Measurements from ENCODE around the gene FYB1.

FYB1 gene

DNA sequence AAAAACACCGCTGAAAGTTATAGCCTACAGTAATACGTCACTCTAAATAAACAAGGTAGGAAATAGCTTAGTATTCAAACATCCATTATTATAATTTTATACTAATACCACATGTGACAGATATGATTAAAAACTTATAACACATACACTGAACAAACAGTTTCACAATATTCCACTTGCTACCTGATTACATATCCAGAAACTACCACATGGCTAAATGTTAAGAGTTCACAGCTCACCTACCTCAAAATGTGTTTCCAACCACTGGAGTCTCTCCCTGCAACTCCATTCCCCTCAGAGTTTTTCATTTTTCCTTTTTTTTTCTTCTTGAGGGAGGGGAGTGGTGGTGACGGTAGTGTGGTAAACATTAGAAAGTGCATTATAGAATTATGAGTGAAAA, 157.3 kb downstream of the FYB1 start:
- no peak for DNase-seq
- Mint-ChIP-seq H3K4me3 (no peak overlapping the region), H3K9me3 (peaks cover 17% of the 10 kb centered on the region), H3K36me3 (ENCODE audit: low read depth) (peaks cover 23% of the 10 kb centered on the region), H3K27me3 (ENCODE audit: low read depth, poor library complexity) (no peaks in the 10 kb centered on the region), H3K4me1 (no peaks in the 10 kb centered on the region), H3K27ac (no peak overlapping the region)
- TF ChIP-seq, protein P1, sequence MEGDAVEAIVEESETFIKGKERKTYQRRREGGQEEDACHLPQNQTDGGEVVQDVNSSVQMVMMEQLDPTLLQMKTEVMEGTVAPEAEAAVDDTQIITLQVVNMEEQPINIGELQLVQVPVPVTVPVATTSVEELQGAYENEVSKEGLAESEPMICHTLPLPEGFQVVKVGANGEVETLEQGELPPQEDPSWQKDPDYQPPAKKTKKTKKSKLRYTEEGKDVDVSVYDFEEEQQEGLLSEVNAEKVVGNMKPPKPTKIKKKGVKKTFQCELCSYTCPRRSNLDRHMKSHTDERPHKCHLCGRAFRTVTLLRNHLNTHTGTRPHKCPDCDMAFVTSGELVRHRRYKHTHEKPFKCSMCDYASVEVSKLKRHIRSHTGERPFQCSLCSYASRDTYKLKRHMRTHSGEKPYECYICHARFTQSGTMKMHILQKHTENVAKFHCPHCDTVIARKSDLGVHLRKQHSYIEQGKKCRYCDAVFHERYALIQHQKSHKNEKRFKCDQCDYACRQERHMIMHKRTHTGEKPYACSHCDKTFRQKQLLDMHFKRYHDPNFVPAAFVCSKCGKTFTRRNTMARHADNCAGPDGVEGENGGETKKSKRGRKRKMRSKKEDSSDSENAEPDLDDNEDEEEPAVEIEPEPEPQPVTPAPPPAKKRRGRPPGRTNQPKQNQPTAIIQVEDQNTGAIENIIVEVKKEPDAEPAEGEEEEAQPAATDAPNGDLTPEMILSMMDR (IDR thresholded peaks at IDR 0.05): no peak

DNA sequence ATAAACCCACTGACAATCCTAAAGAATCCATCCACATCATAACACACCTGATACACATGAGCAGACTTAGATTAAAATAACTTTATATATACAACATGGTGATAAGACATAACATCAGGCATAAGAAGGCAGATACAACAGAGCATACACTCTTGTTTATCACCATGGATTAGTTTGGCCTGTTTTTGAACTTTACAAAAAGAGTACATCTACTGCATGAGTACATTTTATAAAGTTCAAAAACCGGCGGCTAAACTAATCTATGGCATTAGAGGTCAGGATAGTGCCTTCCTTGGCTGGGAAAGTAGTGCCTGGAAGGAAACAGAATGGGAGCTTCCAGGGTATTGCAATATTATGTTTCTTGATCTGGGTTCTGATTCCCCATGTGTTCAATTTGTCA, 160.3 kb downstream of the FYB1 start:
- H3K4me1 Mint-ChIP-seq: no peaks in the 10 kb centered on the region
- no peak overlapping the region for H3K27ac Mint-ChIP-seq
- no peak for DNase-seq
- no peaks in the 10 kb centered on the region for H3K9me3 Mint-ChIP-seq
- H3K4me3 Mint-ChIP-seq: no peak overlapping the region
- no peaks in the 10 kb centered on the region for H3K27me3 Mint-ChIP-seq (ENCODE audit: low read depth, poor library complexity)
- no peaks in the 10 kb centered on the region for H3K36me3 Mint-ChIP-seq (ENCODE audit: low read depth)
- TF ChIP-seq, protein P1 (IDR thresholded peaks at IDR 0.05): no peak

DNA sequence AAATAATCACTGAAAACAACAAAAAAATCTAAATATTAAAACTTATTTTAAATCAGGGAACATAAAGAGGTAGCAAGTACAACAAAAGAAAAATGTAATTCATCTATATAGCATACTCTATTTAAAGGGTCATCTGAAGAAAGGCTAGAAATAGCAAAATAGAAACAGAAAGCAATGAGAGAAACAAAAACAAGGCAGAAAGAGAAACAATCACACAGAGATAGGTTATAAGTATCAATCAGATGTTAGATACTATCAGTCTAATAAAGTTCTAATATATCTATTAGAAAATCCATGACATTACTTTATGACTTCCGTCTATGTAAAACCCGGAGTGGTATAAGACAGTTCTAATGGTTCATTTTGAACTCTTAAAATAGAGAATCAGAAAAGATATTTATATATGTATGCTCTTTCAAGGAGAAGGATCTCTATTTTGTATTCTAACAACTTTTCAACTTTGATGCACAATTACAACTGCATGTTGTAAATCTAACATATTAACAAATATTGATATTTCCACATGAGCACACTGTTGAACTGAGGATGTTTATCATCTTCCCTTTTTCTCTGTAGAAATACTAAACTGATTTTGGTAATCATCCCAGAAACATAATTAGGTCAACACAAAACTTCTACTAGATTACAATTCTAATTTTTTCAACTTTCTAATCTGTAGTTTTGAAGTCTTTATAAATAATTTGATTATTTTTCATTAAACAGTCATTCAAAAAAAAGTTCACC, 161.0 kb downstream of the FYB1 start:
- H3K4me1 Mint-ChIP-seq: no peaks in the 10 kb centered on the region
- no peak overlapping the region for H3K27ac Mint-ChIP-seq
- no peak for DNase-seq
- TF ChIP-seq, protein P1 (IDR thresholded peaks at IDR 0.05): no peak
- no peaks in the 10 kb centered on the region for H3K36me3 Mint-ChIP-seq (ENCODE audit: low read depth)
- no peaks in the 10 kb centered on the region for H3K9me3 Mint-ChIP-seq
- H3K4me3 Mint-ChIP-seq: no peak overlapping the region
- H3K27me3 Mint-ChIP-seq (ENCODE audit: low read depth, poor library complexity): no peaks in the 10 kb centered on the region

DNA sequence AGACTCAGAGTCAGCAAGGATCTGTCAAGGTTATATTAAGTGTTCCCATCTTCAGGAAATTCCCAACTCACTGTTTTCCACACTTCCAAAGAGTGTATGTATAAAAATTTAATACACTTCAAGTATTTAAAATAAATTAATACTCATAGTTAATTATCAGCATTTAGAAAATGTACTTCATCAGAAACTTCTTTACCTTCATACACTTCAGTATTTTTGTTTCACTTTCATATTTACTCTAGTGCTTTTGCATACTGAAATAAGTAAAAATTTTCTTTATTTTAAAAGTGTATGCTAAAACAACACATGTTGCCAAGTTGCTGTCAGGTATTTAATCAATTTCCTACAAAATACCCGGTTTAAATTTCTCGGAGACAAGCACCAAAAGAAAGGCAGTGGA, 161.6 kb downstream of the FYB1 start:
- Mint-ChIP-seq H3K36me3 (ENCODE audit: low read depth) (no peaks in the 10 kb centered on the region), H3K4me3 (no peak overlapping the region), H3K4me1 (no peaks in the 10 kb centered on the region), H3K9me3 (no peaks in the 10 kb centered on the region), H3K27ac (no peak overlapping the region), H3K27me3 (ENCODE audit: low read depth, poor library complexity) (no peaks in the 10 kb centered on the region)
- TF ChIP-seq, protein P1 (IDR thresholded peaks at IDR 0.05): no peak
- DNase-seq: no peak

DNA sequence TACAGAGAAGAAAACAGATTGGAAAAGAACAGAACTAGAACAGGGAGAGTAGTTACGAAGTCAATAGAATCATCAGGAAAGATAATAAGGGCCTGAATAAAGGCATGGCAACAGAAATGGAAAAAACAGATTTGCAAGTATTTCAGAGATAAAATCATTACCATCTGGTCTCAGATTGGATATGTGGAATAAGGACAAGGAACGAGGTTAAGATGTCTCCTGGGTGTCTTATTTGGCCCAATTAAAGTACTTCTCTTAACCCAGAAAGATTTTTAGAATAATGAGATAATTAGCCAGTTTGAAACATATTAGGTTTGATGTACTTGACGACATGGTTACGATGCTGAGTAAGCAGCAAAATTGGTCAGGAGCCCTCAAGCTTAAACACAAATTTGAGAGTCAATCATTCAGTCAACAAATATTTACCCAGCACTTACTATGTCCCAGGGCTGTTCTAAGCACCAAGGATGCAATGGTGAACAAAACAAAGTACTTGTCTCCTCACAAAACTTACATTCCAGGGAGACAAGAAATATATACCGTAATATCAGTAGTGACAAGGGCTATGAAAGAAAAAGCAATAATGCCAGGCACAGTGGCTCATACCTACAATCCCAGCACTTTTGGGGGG, 163.5 kb downstream of the FYB1 start:
- no peak for DNase-seq
- no peaks in the 10 kb centered on the region for H3K27me3 Mint-ChIP-seq (ENCODE audit: low read depth, poor library complexity)
- H3K4me1 Mint-ChIP-seq: no peaks in the 10 kb centered on the region
- H3K36me3 Mint-ChIP-seq (ENCODE audit: low read depth): peaks cover 4% of the 10 kb centered on the region
- H3K27ac Mint-ChIP-seq: no peak overlapping the region
- H3K9me3 Mint-ChIP-seq: no peaks in the 10 kb centered on the region
- H3K4me3 Mint-ChIP-seq: no peak overlapping the region
- TF ChIP-seq, protein P1 (IDR thresholded peaks at IDR 0.05): no peak
